HepG2 (cell line): ENCODE results near the gene CECR2. TPM values are rescaled to one million over a fixed set of nuclear protein-coding genes. Genes with fewer than 3 reads are reported as not detected.

Experiments
- ATAC-seq: fragments of 200-7000 bp; cut with Tn5 transposase; 3 replicates; pipeline ENCODE4 v1.9.1; 2020; ENCODE audit warnings: mild to moderate bottlenecking, moderate library complexity
- BruUV-seq: library from RNA; stranded (reverse); fragments of 400-500 nt; replicated peaks from 2 replicates; lab custom pipeline; 2021; lab: Mats Ljungman, UMichigan
- CTCF ChIA-PET: fragments of 300-600 bp; formaldehyde crosslinking; extraction: SDS; loops from one replicate; lab custom pipeline; 2021; ENCODE audit warnings: low total read pairs, inconsistent platforms, low intra/inter-chr PET ratio; lab: Yijun Ruan, JAX
- POLR2A ChIA-PET: fragments of 350-600 bp; sonication (Branson Sonifier 250); formaldehyde crosslinking; loops from one replicate; lab custom pipeline; 2020; ENCODE audit warnings: antibody characterized with exemption, inconsistent platforms; lab: Yijun Ruan, JAX
- DNase-seq: peaks from one replicate; pipeline ENCODE4 v3.0.0-alpha.2; 2015; ENCODE audit warnings: low spot score
- FAIRE-seq: peaks from 3 replicates; lab custom pipeline; 2011; peaks lifted over from hg19 to GRCh38; lab: Jason Lieb, UNC
- H2AFZ ChIP-seq: one replicate; pipeline ENCODE4 v1.6.1; 2011; ENCODE audit warnings: low read length, inconsistent platforms
- H3K27ac ChIP-seq: fragments of 300-600 bp; 3 replicates; pipeline ENCODE4 v1.8.0; 2011; ENCODE audit warnings: mixed run types, mild to moderate bottlenecking, mixed read lengths, low read length, inconsistent platforms; ENCODE audit not compliant: insufficient read depth; ENCODE audit errors: extremely low read length
- H3K27me3 ChIP-seq, 2 experiments: fragments of 200-600 bp in 1 of 2; 2 replicates in 1 of 2; 3 replicates in 1 of 2; pipeline versions ENCODE4 v1.6.0 to v1.8.0; 2011; ENCODE audit warnings: low read length in 2 of 2, mild to moderate bottlenecking in 2 of 2, moderate library complexity in 2 of 2, inconsistent platforms in 1 of 2; ENCODE audit not compliant: insufficient read depth in 2 of 2, control insufficient read depth in 1 of 2
- H3K36me3 ChIP-seq, 2 experiments: fragments of 200-600 bp in 1 of 2; replicated peaks in 1 of 2; 2 replicates in 1 of 2; 3 replicates in 1 of 2; pipeline versions ENCODE4 v1.5.1 to v1.8.0; 2011; ENCODE audit warnings: low read length in 2 of 2, inconsistent platforms in 1 of 2; ENCODE audit not compliant: insufficient read depth in 2 of 2, control insufficient read depth in 1 of 2
- H3K4me1 ChIP-seq: 2 replicates; pipeline ENCODE4 v1.5.1; 2012; ENCODE audit warnings: low read length, inconsistent platforms; ENCODE audit not compliant: insufficient read depth
- H3K4me2 ChIP-seq: 2 replicates; pipeline ENCODE4 v1.6.0; 2011; ENCODE audit warnings: low read depth, low read length, inconsistent platforms
- H3K4me3 ChIP-seq, 3 experiments: fragments of 200-600 bp in 1 of 3; sonication (generic), shearing (Covaris generic) in 1 of 3; replicated peaks in 1 of 3; 2 replicates each; pipeline ENCODE4 v1.5.1; 2011 to 2016; ENCODE audit warnings: low read length in 3 of 3, inconsistent platforms in 2 of 3, low read depth in 2 of 3, mild to moderate bottlenecking in 2 of 3, control low read depth in 1 of 3, mixed read lengths in 1 of 3; ENCODE audit not compliant: insufficient read depth in 1 of 3
- H3K79me2 ChIP-seq: one replicate; pipeline ENCODE4 v1.6.1; 2011; ENCODE audit warnings: low read length, inconsistent platforms; ENCODE audit not compliant: insufficient read depth
- H3K9ac ChIP-seq: 2 replicates; pipeline ENCODE4 v1.6.0; 2011; ENCODE audit warnings: mild to moderate bottlenecking, low read depth, low read length, inconsistent platforms; ENCODE audit not compliant: insufficient read depth
- H3K9me3 ChIP-seq: 2 replicates; pipeline ENCODE4 v1.5.1; 2012; ENCODE audit warnings: mild to moderate bottlenecking, low read length
- H4K20me1 ChIP-seq: 2 replicates; pipeline ENCODE4 v1.6.0; 2011; ENCODE audit warnings: inconsistent platforms, mild to moderate bottlenecking, low read length, moderate library complexity; ENCODE audit not compliant: insufficient read depth
- ZNF124 ChIP-seq: sonication (generic); formaldehyde crosslinking; IDR thresholded peaks from 2 replicates; pipeline ENCODE4 v1.4.0; 2020; ENCODE audit warnings: missing genetic modification reagents
- WGBS: methylation state at CpG from one replicate; pipeline ENCODE4 v1.1.6; 2017; ENCODE audit warnings: low lambda C conversion rate; 5-methylcytosine and 5-hydroxymethylcytosine counted together
- in situ Hi-C: cut with HindIII; loops from 2 replicates; pipeline ENCODE4 v1.10.0; 2017; ENCODE audit warnings: low pct_unique_long_range_greater_than_20kb; ENCODE audit not compliant: extremely low pct_ligation_motif_present
- intact Hi-C: fragments of 100-400 bp; cut with micrococcal nuclease; formaldehyde crosslinking; loops from one replicate; pipeline ENCODE4 v1.10.0; 2022; ENCODE audit not compliant: unreplicated experiment
- polyA plus RNA-seq, 8 experiments: library from polyadenylated mRNA; depleted of rRNA in 3 of 8; stranded (reverse) in 7 of 8; unstranded in 1 of 8; fragments of >200 nt; fragmentation: Illumina TruSeq in 4 of 8; extraction: Trizol in 4 of 8; gene quantifications; 2 replicates each; pipeline versions ENCODE4 v1.2.1 to v1.2.3, GENCODE V29; 2011 to 2016; ENCODE audit warnings: low read depth in 4 of 8, missing spikeins in 1 of 8, mixed read lengths in 1 of 8; ENCODE audit not compliant: insufficient read depth in 1 of 8
- total RNA-seq, 5 experiments: library from RNA; depleted of rRNA; stranded (reverse); fragments of >200 nt; fragmentation: Illumina TruSeq; extraction: Trizol; gene quantifications; 2 replicates each; pipeline ENCODE4 v1.2.3, GENCODE V29; 2016; ENCODE audit warnings: low read depth in 1 of 5
- TF ChIP-seq, protein P1 (sequence below): IDR thresholded peaks from 2 replicates; pipeline ENCODE4 v1.6.1; 2012; ENCODE audit warnings: low read length, improper control_type of control experiment
- TF ChIP-seq, protein P2 (sequence below), 2 experiments: sonication (generic) in 1 of 2; formaldehyde crosslinking in 1 of 2; IDR thresholded peaks; 2 replicates each; pipeline versions ENCODE4 v1.5.1 to v1.6.1; 2011 to 2020; ENCODE audit warnings: borderline replicate concordance in 1 of 2, low read depth in 1 of 2, low read length in 1 of 2, mild to moderate bottlenecking in 1 of 2, missing genetic modification reagents in 1 of 2, moderate library complexity in 1 of 2

Gene CECR2
- total and polyA plus RNA-seq, 2 of the 13 experiments (the other 11 are each of a cell fraction or from before 2014, with no cell fraction given) = not detected

DNA sequence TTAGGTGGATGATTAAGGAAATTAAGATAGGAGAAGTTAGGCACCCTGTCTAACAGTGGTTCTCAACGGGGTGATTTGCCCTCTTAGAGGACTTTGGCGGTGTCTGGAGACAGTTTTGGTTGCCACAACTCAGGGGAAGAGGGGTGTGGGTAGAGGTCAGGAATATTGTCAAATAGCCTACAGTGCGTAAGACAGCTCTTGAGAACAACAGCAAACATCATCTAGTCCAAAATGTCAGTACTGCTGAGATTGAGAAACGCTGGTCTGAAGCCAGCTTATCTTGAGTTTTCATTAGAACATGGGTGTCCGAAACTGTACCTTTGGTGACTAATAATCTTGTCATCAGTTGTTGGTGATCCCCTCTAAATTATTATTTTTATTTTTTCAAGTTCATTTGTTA, 38.4 kb downstream of the CECR2 start (continued):
- TF ChIP-seq, protein P1, sequence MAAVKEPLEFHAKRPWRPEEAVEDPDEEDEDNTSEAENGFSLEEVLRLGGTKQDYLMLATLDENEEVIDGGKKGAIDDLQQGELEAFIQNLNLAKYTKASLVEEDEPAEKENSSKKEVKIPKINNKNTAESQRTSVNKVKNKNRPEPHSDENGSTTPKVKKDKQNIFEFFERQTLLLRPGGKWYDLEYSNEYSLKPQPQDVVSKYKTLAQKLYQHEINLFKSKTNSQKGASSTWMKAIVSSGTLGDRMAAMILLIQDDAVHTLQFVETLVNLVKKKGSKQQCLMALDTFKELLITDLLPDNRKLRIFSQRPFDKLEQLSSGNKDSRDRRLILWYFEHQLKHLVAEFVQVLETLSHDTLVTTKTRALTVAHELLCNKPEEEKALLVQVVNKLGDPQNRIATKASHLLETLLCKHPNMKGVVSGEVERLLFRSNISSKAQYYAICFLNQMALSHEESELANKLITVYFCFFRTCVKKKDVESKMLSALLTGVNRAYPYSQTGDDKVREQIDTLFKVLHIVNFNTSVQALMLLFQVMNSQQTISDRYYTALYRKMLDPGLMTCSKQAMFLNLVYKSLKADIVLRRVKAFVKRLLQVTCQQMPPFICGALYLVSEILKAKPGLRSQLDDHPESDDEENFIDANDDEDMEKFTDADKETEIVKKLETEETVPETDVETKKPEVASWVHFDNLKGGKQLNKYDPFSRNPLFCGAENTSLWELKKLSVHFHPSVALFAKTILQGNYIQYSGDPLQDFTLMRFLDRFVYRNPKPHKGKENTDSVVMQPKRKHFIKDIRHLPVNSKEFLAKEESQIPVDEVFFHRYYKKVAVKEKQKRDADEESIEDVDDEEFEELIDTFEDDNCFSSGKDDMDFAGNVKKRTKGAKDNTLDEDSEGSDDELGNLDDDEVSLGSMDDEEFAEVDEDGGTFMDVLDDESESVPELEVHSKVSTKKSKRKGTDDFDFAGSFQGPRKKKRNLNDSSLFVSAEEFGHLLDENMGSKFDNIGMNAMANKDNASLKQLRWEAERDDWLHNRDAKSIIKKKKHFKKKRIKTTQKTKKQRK = no peak

DNA sequence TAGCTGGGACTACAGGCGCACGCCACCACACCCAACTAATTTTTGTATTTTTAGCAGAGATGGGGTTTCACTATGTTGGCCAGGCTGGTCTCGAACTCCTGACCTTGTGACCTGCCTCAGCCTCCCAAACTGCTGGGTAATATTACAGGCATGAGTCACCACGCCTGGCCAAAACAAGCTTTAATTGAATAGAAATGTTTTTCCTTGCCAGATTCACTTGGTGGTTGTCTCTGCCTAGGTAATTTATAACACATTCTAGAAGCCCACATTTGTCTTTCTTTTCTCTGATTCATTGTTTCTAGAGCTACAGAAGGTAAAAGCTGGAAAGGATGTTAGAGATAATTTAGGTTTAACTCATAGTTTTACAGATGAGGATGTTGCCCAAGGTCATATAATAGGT, 41.3 kb downstream of the CECR2 start:
- TF ChIP-seq, protein P2, sequence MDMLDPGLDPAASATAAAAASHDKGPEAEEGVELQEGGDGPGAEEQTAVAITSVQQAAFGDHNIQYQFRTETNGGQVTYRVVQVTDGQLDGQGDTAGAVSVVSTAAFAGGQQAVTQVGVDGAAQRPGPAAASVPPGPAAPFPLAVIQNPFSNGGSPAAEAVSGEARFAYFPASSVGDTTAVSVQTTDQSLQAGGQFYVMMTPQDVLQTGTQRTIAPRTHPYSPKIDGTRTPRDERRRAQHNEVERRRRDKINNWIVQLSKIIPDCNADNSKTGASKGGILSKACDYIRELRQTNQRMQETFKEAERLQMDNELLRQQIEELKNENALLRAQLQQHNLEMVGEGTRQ (IDR thresholded peaks at IDR 0.05; ENCODE audit: low read depth, low read length) = no peak
- TF ChIP-seq, protein P2 (CRISPR knock-in tag; IDR thresholded peaks at IDR 0.05; ENCODE audit: borderline replicate concordance) = no peak
- TF ChIP-seq ZNF124 (CRISPR knock-in tag) = no peak
- TF ChIP-seq, all 625 proteins: peak for 0
- Histone ChIP-seq H3K4me3 (no peak overlapping the region), H3K36me3 (no peaks in the 10 kb centered on the region), H3K27me3 (peaks cover 0 to 3% of the 10 kb centered on the region in 2 experiments; a peak in 2 of 5 replicates), H3K9me3 (no peaks in the 10 kb centered on the region), H3K4me2 (no peak overlapping the region), H3K4me1 (no peaks in the 10 kb centered on the region), H3K9ac (no peak overlapping the region), H2AFZ (no peak overlapping the region), H4K20me1 (no peaks in the 10 kb centered on the region), H3K27ac (no peak overlapping the region), H3K79me2 (no peaks in the 10 kb centered on the region)
- ATAC-seq (no peak), DNase-seq (no peak), FAIRE-seq (no peak)
- WGBS = 5% methylated on average over 4 of the region's 4 CpGs
- ChIA-PET CTCF (no interaction called here), POLR2A (no interaction called here)
- in situ Hi-C loops = no loop called here
- intact Hi-C loops = no loop called here
- no TSS peak for BruUV-seq
